Measurements from ENCODE around the gene COQ9.

Gene COQ9

GRCh38 chr16:57445510-57445909, 1.8 kb upstream of the COQ9 start:
- H3K4me1 ChIP-seq (ENCODE audit: control insufficient read depth, insufficient read depth, low read length), result peaks cover 11% of the 10 kb centered on the region
- 96 to 100% methylated on average over 2 of the region's 2 CpGs for WGBS, 2 experiments
- no peak overlapping the region for H3K4me3 ChIP-seq (ENCODE audit: insufficient read depth, low read depth, low read length)
- H3K9me3 ChIP-seq (ENCODE audit: control insufficient read depth, low read length), result no peaks in the 10 kb centered on the region
- H3K27me3 ChIP-seq (ENCODE audit: control insufficient read depth, insufficient read depth, low read length, poor library complexity, severe bottlenecking), result no peaks in the 10 kb centered on the region
- H3K36me3 ChIP-seq (ENCODE audit: control insufficient read depth, insufficient read depth, low read length), result peaks cover 11% of the 10 kb centered on the region
- no peak overlapping the region for H3K27ac ChIP-seq (ENCODE audit: insufficient read depth, low read depth, low read length, poor library complexity, severe bottlenecking)

- H3K36me3 ChIP-seq (ENCODE audit: control insufficient read depth, insufficient read depth, low read length), result no peaks in the 10 kb centered on the region
- peaks cover 11% of the 10 kb centered on the region for H3K4me1 ChIP-seq (ENCODE audit: control insufficient read depth, insufficient read depth, low read length)
- H3K27me3 ChIP-seq (ENCODE audit: control insufficient read depth, insufficient read depth, low read length, poor library complexity, severe bottlenecking), result no peaks in the 10 kb centered on the region
- H3K27ac ChIP-seq (ENCODE audit: insufficient read depth, low read depth, low read length, poor library complexity, severe bottlenecking), result peak overlapping the region; percentile 46
- no peaks in the 10 kb centered on the region for H3K9me3 ChIP-seq (ENCODE audit: control insufficient read depth, low read length)
- peak overlapping the region; percentile 100 for H3K4me3 ChIP-seq (ENCODE audit: insufficient read depth, low read depth, low read length)
- WGBS, 2 experiments, result 7% methylated on average over 28 of the region's 28 CpGs
These were observed 621 bp upstream of the COQ9 start for GRCh38 chr16:57446531-57447185.

- no peaks in the 10 kb centered on the region for H3K27me3 ChIP-seq (ENCODE audit: control insufficient read depth, insufficient read depth, low read length, poor library complexity, severe bottlenecking)
- H3K36me3 ChIP-seq (ENCODE audit: control insufficient read depth, insufficient read depth, low read length), result peaks cover 11% of the 10 kb centered on the region
- H3K4me1 ChIP-seq (ENCODE audit: control insufficient read depth, insufficient read depth, low read length), result peaks cover 6% of the 10 kb centered on the region
- no peak overlapping the region for H3K4me3 ChIP-seq (ENCODE audit: insufficient read depth, low read depth, low read length)
- no peak overlapping the region for H3K27ac ChIP-seq (ENCODE audit: insufficient read depth, low read depth, low read length, poor library complexity, severe bottlenecking)
- H3K9me3 ChIP-seq (ENCODE audit: control insufficient read depth, low read length), result no peaks in the 10 kb centered on the region
- WGBS, 2 experiments, result 93 to 96% methylated on average over 10 of the region's 10 CpGs
These were observed 4.7 kb downstream of the COQ9 start for GRCh38 chr16:57452021-57452420.

GRCh38 chr16:57462209-57462977, 15.1 kb downstream of the COQ9 start, which contains the start of gene POLR2C:
TSS of gene POLR2C (plus strand) at chr16:57462679. CDS start at chr16:57462725, 46 bp downstream.
- peaks cover 24% of the 10 kb centered on the region for H3K36me3 ChIP-seq (ENCODE audit: control insufficient read depth, insufficient read depth, low read length)
- H3K9me3 ChIP-seq (ENCODE audit: control insufficient read depth, low read length), result no peaks in the 10 kb centered on the region
- H3K4me1 ChIP-seq (ENCODE audit: control insufficient read depth, insufficient read depth, low read length), result peaks cover 3% of the 10 kb centered on the region
- no peak within 1 kb of the TSS for H3K27ac ChIP-seq (ENCODE audit: insufficient read depth, low read depth, low read length, poor library complexity, severe bottlenecking)
- H3K4me3 ChIP-seq (ENCODE audit: insufficient read depth, low read depth, low read length), result peak within 1 kb of the TSS; percentile 62
- H3K27me3 ChIP-seq (ENCODE audit: control insufficient read depth, insufficient read depth, low read length, poor library complexity, severe bottlenecking), result no peaks in the 10 kb centered on the region
- WGBS, 2 experiments, result 5 to 6% methylated on average over 47 of the region's 47 CpGs

- peaks cover 22% of the 10 kb centered on the region for H3K36me3 ChIP-seq (ENCODE audit: control insufficient read depth, insufficient read depth, low read length)
- H3K9me3 ChIP-seq (ENCODE audit: control insufficient read depth, low read length), result no peaks in the 10 kb centered on the region
- no peaks in the 10 kb centered on the region for H3K27me3 ChIP-seq (ENCODE audit: control insufficient read depth, insufficient read depth, low read length, poor library complexity, severe bottlenecking)
- H3K4me3 ChIP-seq (ENCODE audit: insufficient read depth, low read depth, low read length), result peak overlapping the region; percentile 62
- peaks cover 3% of the 10 kb centered on the region for H3K4me1 ChIP-seq (ENCODE audit: control insufficient read depth, insufficient read depth, low read length)
- 2% methylated on average over 14 to 16 of the region's 16 CpGs for WGBS, 2 experiments
- H3K27ac ChIP-seq (ENCODE audit: insufficient read depth, low read depth, low read length, poor library complexity, severe bottlenecking), result no peak overlapping the region
These were observed 15.7 kb downstream of the COQ9 start for GRCh38 chr16:57462978-57463362.

- Histone ChIP-seq H3K36me3 (ENCODE audit: control insufficient read depth, insufficient read depth, low read length) (peaks cover 21% of the 10 kb centered on the region), H3K4me1 (ENCODE audit: control insufficient read depth, insufficient read depth, low read length) (peaks cover 3% of the 10 kb centered on the region), H3K9me3 (ENCODE audit: control insufficient read depth, low read length) (no peaks in the 10 kb centered on the region), H3K27me3 (ENCODE audit: control insufficient read depth, insufficient read depth, low read length, poor library complexity, severe bottlenecking) (no peaks in the 10 kb centered on the region), H3K27ac (ENCODE audit: insufficient read depth, low read depth, low read length, poor library complexity, severe bottlenecking) (no peak overlapping the region), H3K4me3 (ENCODE audit: insufficient read depth, low read depth, low read length) (no peak overlapping the region)
- WGBS, 2 experiments, result 100% methylated on average over 1 of the region's 2 CpGs
These were observed 17.2 kb downstream of the COQ9 start for GRCh38 chr16:57464523-57464922.

GRCh38 chr16:57468346-57468745, 21.1 kb downstream of the COQ9 start:
- Histone ChIP-seq H3K4me1 (ENCODE audit: control insufficient read depth, insufficient read depth, low read length) (peaks cover 6% of the 10 kb centered on the region), H3K27ac (ENCODE audit: insufficient read depth, low read depth, low read length, poor library complexity, severe bottlenecking) (no peak overlapping the region), H3K4me3 (ENCODE audit: insufficient read depth, low read depth, low read length) (no peak overlapping the region), H3K9me3 (ENCODE audit: control insufficient read depth, low read length) (no peaks in the 10 kb centered on the region), H3K27me3 (ENCODE audit: control insufficient read depth, insufficient read depth, low read length, poor library complexity, severe bottlenecking) (no peaks in the 10 kb centered on the region), H3K36me3 (ENCODE audit: control insufficient read depth, insufficient read depth, low read length) (peaks cover 31% of the 10 kb centered on the region)
- 92 to 99% methylated on average over 2 of the region's 2 CpGs for WGBS, 2 experiments

- Histone ChIP-seq H3K9me3 (ENCODE audit: control insufficient read depth, low read length) (no peaks in the 10 kb centered on the region), H3K36me3 (ENCODE audit: control insufficient read depth, insufficient read depth, low read length) (peaks cover 30% of the 10 kb centered on the region), H3K27ac (ENCODE audit: insufficient read depth, low read depth, low read length, poor library complexity, severe bottlenecking) (no peak overlapping the region), H3K27me3 (ENCODE audit: control insufficient read depth, insufficient read depth, low read length, poor library complexity, severe bottlenecking) (no peaks in the 10 kb centered on the region), H3K4me3 (ENCODE audit: insufficient read depth, low read depth, low read length) (no peak overlapping the region), H3K4me1 (ENCODE audit: control insufficient read depth, insufficient read depth, low read length) (peaks cover 5% of the 10 kb centered on the region)
- WGBS, 2 experiments, result 95 to 97% methylated on average over 11 of the region's 11 CpGs
These were observed 21.8 kb downstream of the COQ9 start for GRCh38 chr16:57469046-57469445.

GRCh38 chr16:57469917-57470470, 22.7 kb downstream of the COQ9 start:
- Histone ChIP-seq H3K9me3 (ENCODE audit: control insufficient read depth, low read length) (no peaks in the 10 kb centered on the region), H3K36me3 (ENCODE audit: control insufficient read depth, insufficient read depth, low read length) (peaks cover 27% of the 10 kb centered on the region), H3K27me3 (ENCODE audit: control insufficient read depth, insufficient read depth, low read length, poor library complexity, severe bottlenecking) (no peaks in the 10 kb centered on the region), H3K4me1 (ENCODE audit: control insufficient read depth, insufficient read depth, low read length) (peaks cover 5% of the 10 kb centered on the region), H3K27ac (ENCODE audit: insufficient read depth, low read depth, low read length, poor library complexity, severe bottlenecking) (no peak overlapping the region), H3K4me3 (ENCODE audit: insufficient read depth, low read depth, low read length) (no peak overlapping the region)
- WGBS, 2 experiments, result 93 to 94% methylated on average over 9 of the region's 9 CpGs

GRCh38 chr16:57470711-57471110, 23.4 kb downstream of the COQ9 start:
- Histone ChIP-seq H3K9me3 (ENCODE audit: control insufficient read depth, low read length) (no peaks in the 10 kb centered on the region), H3K27ac (ENCODE audit: insufficient read depth, low read depth, low read length, poor library complexity, severe bottlenecking) (no peak overlapping the region), H3K4me1 (ENCODE audit: control insufficient read depth, insufficient read depth, low read length) (peaks cover 5% of the 10 kb centered on the region), H3K27me3 (ENCODE audit: control insufficient read depth, insufficient read depth, low read length, poor library complexity, severe bottlenecking) (no peaks in the 10 kb centered on the region), H3K36me3 (ENCODE audit: control insufficient read depth, insufficient read depth, low read length) (peaks cover 26% of the 10 kb centered on the region), H3K4me3 (ENCODE audit: insufficient read depth, low read depth, low read length) (no peak overlapping the region)
- WGBS, 2 experiments, result 88 to 89% methylated on average over 6 of the region's 6 CpGs
